HTR-8/SVneo (cell line): ENCODE data around the gene MED27.

Experiments used
- DNase-seq: peaks from one replicate; pipeline ENCODE4 v3.0.0; 2011; ENCODE audit warnings: low spot score, mixed read lengths; ENCODE audit not compliant: insufficient read length
- FAIRE-seq: peaks from 2 replicates; lab custom pipeline; 2011; peaks lifted over from hg19 to GRCh38; lab: Jason Lieb, UNC

The MED27 gene, protein sequence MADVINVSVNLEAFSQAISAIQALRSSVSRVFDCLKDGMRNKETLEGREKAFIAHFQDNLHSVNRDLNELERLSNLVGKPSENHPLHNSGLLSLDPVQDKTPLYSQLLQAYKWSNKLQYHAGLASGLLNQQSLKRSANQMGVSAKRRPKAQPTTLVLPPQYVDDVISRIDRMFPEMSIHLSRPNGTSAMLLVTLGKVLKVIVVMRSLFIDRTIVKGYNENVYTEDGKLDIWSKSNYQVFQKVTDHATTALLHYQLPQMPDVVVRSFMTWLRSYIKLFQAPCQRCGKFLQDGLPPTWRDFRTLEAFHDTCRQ

DNA sequence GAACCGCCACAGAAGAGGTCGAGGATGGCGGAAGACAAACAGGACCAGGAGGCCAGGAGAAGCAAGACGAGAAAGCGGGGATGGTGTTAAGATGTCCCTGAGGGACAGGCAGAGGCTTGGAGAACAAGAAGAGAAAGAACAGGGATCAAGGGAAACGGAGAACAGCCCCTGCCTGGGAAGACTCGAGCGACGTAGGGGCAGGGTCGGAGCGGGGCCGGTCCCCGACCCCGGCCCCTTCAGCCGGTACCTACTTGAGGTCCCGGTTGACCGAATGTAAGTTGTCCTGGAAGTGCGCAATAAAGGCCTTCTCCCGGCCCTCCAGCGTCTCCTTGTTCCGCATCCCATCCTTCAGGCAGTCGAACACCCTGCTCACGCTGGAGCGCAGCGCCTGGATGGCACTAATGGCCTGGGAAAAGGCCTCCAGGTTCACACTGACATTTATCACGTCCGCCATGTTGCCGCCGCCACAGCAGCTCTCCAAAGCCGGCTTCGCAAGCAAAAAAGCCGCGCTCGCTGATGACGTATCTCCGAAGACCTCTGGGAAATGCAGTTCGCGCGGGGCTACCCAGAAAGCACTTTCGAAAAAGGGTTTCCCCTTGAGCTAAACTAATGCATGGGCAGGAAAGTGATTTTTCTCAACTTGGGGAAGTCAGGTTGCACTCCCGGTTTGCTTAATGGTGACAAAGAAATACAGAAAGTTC, at the start of gene MED27:
MED27 (minus strand) TSS at position 477 of the 701 bp plus-strand sequence; CDS start at position 454, 23 bp downstream.
- DNase-seq, result peak; percentile 85
- no peak for FAIRE-seq

DNA sequence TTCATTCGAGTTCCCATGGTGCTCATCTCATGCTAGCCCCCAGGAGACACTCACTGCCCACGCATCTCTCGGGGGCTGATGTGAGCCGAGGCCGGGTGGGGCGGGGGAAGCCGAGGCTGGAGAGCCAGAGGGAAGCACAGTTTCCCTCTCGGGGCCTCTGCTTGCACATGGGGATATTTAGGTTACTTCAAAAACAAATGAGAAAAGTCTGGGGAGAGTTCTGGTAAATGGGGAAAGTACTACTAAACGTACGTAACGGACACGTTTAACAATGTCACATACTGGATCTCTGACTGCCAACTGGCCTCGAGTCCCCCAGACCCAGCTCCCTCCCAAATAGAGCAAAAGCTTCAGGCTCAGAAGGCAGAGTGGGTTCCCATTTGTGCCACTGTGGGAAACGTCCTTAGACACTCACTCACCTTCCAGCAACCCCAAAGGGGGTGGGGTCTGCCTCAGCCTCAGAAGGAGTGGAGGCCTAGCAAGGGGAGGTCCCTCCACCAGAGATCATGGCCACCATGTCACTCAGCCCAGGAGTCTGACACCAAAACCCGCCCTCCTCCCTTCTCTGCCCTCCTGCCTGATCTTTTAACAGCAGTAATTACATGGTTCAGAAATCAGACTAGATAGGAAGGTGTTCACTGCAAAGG, 48.3 kb upstream of the MED27 start:
- FAIRE-seq, result no peak
- DNase-seq, result no peak

DNA sequence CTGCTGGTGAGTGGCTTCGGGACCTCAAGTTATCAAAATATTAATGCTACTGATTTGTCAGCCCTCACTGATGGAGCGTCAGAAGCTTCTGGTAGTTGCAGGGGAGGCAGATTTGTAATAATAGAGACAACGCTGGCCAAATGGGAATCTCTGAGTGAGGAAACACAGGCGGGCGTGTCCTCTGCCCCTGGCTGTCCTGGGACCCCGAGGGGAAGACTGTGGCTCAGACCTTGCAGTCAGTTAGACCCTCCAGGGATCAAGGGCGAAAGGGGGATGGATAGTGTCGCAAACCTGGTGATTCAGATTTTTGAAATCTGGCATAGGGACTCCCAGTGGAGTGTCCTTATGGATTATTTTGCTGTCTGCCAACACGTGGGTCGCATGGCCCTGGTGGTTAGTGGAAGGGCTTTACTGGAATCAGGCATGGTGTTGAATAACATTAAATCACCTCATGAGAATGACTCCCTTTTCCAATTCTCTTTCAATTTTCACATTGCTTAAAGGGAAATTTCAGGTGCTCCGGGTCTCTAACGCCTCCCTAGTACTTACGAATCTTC, 47.1 kb upstream of the MED27 start:
- FAIRE-seq, result no peak
- DNase-seq, result no peak

DNA sequence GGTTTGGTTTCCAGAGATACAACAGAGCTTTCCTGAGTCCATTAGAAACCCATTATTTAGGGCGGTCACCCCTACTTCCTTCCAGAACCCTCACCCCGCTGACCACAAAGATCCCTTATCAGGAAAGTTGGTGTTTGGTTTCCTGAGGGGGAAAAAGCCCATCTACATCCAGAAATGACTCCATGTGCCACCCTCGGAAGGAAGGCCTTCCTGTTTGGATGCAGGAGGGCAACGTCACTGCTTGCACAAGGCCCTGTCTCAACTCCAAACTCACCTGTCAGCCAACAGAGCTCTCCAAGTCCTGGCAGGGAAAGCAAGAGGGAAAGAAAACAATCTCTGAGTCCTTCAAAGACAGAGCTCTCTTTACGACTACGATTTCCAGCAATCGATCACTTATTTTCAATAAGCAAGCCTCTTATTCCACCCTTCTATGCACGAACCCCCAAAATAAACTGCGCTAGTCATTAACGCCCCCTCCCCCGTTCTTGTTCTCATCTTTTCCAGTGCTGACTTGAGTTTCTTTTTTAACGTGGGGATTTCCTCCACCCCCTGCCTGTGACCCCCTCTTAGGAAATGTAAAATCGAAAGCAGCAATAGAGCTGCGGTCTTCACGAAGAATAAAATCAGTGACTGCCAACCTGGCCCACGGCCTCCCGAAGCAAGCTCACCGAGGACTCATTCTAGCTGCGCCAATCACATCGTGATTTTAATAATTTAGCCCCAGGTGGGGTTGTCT, 46.4 kb upstream of the MED27 start:
- no peak for FAIRE-seq

DNA sequence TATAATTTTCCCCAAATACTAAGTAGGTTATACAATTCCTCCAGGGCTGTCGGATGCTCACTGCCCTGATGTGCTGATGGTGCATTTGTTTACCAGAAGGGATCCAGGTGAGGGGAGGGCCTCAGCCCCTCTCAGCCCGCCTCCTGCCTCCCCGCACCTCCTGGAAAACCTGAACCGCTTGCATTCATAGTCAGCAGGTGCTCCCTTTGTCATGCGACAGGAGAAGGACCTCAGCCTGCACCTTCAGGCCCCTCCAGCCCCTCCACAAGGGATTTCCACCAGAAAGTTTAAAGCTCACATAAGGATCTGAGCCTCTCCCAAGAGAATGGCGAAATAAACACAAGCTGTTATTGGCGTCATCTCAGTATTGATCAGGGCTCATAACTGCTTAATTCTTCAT, 45.7 kb upstream of the MED27 start:
- FAIRE-seq, result no peak
- DNase-seq, result no peak

More for the DNA sequence above, 46.4 kb upstream of the MED27 start:
- no peak for DNase-seq

DNA sequence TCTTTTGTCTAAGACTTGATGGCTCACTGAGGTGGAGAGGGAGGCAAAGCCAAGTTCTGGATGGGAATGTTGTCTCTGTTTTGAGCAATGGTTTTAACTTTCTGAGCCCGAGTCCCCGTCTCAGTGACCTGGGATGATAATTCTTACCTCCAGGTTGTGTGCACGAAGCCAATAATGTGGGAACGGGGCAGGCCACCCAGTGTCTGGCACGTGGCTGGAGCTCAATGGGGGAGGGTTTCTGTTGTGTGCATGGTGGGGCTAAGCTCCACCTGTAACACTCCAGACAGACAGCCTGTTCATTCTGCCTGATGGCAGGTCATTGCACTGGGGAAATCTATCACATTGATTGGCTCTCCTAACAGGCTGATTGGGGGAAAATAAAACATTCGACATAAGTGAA, 45.1 kb upstream of the MED27 start:
- DNase-seq, result no peak
- FAIRE-seq, result no peak

DNA sequence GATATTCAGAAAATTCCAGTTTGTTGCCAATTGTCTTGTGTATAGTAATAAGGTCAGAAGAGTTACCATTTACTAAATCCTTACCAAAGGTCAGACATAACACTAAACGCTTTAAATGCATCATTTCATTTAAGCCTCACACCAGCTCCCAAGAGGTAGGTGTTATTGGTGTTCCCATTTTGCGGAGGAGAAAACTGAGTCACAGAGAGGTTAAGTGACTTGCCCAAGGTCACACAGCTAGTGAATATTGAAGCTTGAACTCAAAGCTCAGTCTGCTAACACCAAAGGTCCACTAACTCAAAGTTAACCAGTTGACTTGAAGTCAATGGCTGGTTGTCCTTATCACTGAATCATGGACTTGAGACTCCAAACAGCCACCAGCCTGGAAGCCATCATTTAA, 41.4 kb upstream of the MED27 start:
- FAIRE-seq (no peak), DNase-seq (no peak)

DNA sequence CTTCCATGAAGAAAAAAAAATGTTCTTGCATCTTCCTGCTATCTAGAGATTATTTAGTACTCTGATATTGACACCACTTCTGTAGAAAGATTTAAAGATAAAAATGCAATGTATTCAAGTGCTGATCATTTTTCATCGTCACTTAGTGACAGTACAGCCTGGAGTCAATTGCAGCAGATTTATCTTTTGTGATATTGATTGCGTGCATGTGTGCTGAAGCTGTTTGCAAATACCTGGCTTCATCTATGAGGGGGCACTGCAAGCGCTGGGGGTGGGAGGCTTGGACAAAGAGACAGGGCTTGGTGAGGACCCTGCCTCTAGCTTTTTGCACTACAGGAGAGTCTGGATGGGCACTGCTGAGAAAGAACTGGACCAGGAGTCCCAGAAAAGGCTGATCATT, 38.0 kb upstream of the MED27 start:
- DNase-seq (no peak), FAIRE-seq (no peak)

DNA sequence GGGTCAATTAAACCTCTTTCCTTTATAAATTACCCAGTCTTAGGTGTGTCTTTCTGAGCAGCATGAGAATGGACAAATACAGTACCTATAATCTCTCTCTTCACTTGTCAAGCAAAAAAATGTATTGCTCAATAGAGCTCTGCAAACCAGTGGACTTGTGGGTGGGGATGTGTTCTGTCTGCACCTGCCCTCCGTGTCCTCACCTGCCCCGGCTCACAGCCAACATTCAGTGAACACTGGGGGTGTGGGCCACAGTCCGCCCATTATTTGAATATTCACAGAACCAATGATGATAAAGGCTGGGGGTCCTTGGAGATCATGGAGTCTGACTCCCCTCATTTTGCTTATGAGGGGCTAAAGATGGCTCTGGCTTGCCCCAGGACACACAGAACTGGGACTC, 36.9 kb upstream of the MED27 start:
- FAIRE-seq, result no peak
- no peak for DNase-seq

DNA sequence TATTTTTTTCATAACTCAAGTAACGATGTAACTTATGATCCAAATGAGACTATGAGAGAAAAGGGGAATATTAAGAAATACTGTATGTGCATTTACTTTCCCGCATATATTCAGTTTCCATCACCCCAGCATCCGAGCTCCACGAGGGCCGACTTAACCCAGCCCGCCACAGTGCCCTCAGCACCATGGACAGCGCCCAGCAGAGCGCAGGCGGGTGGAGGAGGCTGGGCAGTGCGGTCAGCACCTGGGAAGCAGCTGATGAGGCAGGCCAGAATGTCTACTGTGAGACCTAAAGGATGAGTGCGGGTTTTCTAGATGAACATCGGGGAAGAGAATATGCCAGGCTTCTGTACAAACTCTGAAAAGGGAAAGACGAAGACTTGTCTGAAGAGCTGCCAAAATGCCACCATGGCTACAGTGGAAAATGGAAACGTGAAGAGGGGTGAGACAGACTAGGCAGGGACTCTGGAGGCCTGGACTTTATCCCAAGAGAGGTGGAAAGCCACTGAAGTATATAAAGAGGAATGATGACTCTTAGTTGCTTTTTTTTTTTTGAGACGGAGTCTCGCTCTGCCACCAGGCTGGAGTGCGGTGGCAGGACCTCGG, 34.5 kb upstream of the MED27 start:
- FAIRE-seq, result no peak

DNA sequence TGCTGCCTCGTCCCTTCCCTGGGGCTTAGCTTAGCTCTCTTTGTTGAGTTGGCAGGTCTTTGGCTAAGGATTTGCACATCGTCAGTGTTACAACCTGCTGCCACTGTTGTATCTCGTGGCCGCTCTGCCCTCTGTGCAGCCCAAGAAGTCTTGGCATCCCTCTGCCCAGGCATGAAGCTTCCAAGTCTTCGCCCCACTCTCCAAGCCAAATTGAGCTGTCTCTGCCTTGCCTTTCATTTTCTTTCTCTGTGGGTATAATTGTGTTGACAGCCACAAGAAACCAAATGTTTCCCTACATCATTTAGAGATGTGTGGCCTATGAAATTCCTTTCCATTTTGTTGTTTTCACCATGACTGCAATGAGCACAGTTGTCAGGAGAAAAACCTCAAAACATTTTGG, 29.6 kb upstream of the MED27 start:
- no peak for FAIRE-seq
- no peak for DNase-seq

More for the DNA sequence above, 34.5 kb upstream of the MED27 start:
- peak; percentile 51 for DNase-seq

DNA sequence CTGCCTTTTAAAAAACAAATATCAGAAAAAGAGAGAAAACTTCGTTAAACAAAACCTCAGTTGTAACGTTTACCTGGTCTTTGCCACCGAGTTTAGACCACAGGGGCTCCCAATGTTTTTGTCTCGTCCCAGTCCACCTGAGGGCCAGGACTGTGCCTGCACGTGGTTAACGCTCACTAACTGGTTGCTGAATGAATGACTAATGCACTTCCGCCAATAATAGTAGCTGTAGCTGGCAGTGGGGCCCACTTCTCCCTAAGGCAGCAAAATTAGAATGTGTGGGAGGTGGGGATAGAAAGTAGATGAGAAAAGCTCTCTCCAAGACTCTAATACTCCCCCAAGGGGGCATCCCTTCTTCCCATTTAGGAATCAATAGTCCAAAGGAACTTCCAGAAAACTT, 29.1 kb upstream of the MED27 start:
- DNase-seq (no peak), FAIRE-seq (no peak)

DNA sequence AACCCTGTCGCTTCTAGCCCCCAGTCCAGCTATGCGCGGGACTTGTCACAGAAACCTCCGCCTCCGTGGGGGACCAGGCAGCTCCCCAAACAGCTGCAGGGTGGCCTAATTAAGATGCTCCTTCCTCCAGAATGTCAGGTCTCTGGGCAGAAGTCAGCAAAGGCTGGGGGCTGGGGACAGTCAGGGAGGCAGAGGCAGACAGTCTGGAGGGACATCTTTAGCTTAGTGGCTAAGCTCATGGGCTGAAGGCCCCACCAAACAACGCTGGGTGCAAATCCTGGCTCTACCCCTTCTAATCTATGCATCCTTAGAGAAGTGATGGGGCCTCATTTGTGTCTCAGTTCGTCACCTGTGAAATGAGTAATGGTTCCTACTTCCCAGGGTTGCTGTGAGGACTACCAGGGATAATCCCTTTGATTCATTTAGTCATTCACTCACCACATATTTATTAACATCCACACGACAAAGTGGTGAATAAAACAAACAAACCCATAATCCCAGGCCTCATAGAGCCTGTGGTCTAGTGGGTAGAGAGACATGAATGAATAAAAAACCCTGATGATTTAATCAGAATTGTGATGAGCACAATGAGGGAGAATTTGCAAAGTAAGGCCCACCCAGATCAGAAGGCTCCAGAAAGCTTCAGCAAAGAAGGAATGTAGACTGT, 20.2 kb upstream of the MED27 start:
- FAIRE-seq, result no peak
- no peak for DNase-seq

DNA sequence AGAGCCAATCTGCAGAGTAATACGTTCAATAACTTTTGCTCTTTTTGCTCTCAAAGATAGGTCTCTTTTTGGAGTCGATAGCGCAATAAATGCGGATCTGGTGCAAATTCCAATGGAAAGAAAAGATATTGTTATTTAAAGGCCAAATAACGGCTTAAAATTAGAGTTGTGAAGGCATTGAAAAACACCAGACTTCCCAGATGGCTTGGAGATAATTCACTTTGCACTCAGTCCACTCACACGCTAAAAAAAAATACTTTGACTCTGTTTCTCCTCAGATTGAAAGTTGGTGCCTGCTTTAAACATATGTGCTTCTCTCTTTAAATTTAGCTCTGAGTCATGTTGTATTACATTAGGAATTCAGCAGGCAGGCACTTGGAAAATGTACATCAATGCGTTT, 19.5 kb upstream of the MED27 start:
- no peak for FAIRE-seq

DNA sequence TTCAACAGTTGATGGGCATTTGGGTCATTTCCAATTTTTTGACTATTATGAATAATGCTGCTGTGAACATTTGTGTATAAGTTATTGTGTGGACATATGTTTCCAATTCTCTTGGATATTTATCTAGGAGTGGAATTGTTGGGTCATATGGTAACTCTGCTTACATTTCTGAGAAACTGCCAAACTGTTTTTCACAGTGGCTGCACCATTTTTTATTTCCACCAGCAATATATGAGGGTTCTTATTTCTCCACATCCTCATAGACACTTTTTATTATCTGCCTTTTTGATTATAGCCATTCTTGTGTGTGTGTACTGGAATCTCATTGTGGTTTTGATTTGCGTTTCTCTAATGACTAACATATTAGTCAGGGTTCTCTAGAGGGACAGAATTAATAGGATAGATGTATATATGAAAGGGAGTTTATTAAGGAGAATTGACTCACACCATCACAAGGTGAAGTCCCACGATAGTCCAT, 14.7 kb upstream of the MED27 start:
- no peak for FAIRE-seq
- DNase-seq, result no peak

More for the DNA sequence above, 19.5 kb upstream of the MED27 start:
- DNase-seq, result no peak

DNA sequence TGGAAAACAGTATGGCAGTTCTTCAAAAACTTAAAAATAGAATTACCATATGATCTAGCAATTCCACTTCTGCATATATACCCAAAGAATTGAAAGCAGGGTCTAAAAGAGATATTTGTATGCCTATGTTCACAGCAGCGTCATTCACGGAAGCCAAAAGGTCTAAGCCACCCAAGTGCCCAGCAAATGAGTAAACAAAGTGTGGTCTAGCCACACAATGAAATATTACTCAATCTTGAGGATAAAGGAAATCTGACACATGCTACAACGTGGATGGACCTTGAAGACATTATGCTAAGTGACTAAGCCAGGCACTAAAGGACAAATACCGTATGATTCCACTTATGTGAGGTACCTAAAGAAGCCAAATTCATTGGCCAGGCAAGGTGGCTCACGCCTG, 11.1 kb upstream of the MED27 start:
- FAIRE-seq, result no peak

DNA sequence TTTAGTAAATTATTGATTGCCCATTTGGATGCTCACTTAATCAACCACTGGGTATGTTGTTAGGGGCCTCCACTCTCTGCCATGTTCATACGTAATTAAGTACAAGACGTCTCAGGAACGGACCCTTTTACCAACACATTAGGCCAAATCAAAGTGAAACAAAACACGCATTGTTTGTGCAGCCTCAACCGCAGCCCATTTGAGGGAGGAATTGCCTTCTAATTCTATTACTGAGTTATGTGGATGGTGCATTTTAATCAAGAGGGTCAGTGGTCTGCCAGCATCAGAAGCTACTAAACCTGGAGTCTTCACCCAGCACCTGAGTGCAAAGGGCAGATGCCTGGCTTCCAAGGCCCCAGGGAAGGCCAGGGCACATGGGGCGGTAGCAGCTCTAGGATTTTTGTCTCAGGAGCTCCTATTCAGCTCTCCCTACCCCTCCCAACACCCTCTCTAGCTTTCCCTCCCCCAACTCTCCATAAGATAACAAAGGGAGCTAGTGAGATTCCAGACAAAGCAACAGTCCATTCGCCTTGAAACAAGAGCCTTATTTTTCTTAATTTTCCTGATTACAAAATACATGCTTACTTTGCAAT, 7.9 kb upstream of the MED27 start:
- FAIRE-seq (no peak), DNase-seq (no peak)

More for the DNA sequence above, 11.1 kb upstream of the MED27 start:
- DNase-seq, result no peak

DNA sequence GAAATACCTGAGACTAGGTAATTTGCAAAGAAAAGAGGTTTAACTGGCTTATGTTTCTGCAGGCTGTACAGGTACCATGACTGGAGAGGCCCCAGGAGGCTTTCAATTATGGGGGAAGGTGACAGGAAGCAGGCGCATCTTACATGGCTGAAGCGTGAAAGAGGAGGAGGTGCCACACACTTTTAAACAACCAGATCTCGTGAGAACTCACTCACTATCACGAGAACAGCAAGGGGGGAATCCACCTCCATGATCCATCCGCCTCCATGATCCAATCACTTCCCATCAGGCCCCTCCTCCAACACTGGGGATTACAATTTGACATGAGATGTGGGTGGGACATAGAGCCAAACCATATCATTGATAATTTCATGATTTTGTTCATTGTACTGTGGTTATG, 2.5 kb upstream of the MED27 start:
- FAIRE-seq, result no peak

More for the DNA sequence above, 2.5 kb upstream of the MED27 start:
- DNase-seq, result no peak
